Stimulated activated CD8-positive, alpha-beta memory T cell treated with anti-CD3 and anti-CD28 coated beads, Interleukin-15, amount 100 ng/mL, for 1 hour (primary cell): ENCODE results near the gene PACRG.

ENCODE experiments used
- DNase-seq: peaks from one replicate; pipeline ENCODE4 v3.0.0-alpha.2; 2020; ENCODE audit warnings: low read depth

PACRG gene

DNA sequence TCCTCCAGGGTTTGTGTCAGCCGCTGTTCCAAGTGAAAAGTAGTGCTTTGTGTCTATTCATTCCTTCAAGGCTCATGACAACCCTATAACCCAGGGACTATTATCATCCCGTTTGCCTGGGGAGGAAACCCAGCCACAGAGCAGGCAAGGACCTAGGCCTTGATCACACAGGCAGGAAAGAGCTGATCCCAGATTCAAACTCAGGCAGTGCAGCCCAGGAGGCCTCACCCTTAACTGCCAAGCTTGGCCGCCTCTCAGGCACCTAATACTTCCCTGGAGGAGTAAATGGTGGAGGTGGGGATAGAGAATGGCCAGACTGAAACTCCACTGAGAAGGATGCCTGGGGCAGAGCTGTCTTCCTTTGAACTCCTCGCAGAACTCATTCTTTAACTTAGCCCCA, 471.6 kb downstream of the PACRG start:
- DNase-seq, result no peak

DNA sequence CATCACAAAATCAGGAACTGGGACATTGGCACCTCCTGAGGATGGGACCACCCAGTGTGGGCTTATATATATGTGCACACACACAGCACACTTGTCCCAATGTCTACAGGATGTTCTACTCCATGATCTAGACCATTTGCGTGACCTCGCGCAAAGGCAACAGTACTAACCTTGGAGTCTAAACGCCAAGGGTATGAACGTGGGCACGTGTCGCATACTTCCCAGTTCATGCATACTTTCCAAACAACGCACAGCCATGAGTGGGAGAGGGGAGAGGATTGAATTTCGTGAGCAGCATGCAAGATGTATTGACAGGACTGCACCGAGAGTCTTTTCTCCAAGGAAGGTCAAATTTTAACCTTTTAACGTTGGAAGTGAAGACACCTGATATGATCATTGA, 472.5 kb downstream of the PACRG start:
- DNase-seq, result no peak

DNA sequence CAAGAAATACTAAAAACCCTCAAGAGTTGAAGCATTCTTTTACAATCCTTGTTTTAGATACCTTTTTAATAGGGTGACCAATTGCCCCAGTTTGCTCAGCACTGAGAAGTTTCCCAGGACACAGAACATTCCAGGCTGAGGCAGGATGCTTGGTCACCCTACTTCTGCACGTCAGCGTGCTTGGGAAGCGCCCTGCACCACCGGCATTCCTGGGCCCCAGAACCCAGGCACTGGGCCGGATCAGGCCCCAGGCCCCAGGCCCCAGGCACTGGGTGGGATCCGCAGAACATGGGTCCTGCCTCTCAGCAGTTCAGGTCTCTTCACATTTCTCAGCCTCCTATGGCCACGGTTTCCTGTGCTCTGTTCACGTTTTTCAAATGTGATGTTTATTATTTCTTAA, 472.9 kb downstream of the PACRG start:
- DNase-seq, result no peak

DNA sequence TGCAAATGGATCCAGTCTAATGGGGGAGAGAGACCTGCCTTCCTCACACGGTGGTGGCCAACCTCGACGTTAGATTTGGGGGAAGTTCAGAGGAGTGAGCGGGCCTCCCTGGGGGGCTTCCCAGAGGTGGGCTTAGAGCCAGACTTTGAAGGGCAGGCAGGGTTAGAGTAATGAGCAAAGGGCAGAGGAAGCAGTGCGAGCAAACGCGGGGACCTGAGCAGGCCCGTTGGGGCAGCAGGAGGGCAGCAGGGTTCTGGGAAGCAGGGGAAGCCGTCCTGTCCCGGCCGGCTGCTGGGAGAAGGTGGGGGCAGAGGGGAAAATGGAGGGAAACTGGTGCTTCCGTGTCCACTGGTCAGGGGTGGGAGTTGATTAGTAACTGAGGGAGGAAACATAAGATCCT, 474.1 kb downstream of the PACRG start:
- no peak for DNase-seq

- DNase-seq, result no peak
Measured at GRCh38 chr6:163206196-163206595, 478.4 kb downstream of the PACRG start.

- DNase-seq, result no peak
Measured at GRCh38 chr6:163207431-163208383, 479.9 kb downstream of the PACRG start.

- no peak for DNase-seq
Measured at GRCh38 chr6:163209005-163209404, 481.2 kb downstream of the PACRG start.

DNA sequence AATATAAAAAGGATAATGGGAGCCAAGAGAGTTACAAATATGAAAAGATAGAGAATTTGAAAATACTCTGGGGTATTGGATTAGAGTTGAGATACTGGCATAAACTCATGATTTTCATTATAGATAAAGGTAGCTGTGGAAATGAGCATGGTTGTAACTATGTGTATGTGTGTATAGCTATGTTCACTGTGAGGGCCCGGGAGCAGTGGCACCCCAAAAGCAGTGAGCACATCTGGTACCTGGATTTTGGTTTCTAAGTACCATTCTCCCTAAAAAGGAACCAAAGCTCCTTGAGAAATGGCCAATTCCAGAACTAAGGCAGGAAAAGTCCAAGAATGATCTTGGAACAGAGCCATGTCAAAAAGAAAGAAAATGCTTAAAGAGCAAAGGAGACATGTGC, 484.3 kb downstream of the PACRG start:
- no peak for DNase-seq

DNA sequence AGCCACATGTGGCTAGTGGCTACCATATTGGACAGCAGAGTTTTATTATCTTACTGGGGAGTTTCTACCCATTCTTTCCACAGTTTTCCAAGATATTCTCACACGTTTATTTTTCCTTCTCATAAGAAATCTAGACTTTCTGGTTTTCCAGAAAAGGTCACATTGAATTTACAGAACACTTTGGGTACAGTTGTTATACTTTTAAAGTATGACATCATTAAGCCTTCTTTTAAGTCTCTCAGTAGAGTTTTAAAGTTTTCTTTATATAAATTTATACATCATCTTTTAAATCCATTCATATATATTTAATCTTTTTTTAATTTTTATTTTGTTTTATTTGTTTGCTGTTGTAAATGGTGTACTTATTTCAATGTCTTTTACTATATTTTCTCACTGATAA, 486.5 kb downstream of the PACRG start:
- DNase-seq, result no peak

- DNase-seq, result no peak
Measured at GRCh38 chr6:163218361-163218894, 490.7 kb downstream of the PACRG start.

DNA sequence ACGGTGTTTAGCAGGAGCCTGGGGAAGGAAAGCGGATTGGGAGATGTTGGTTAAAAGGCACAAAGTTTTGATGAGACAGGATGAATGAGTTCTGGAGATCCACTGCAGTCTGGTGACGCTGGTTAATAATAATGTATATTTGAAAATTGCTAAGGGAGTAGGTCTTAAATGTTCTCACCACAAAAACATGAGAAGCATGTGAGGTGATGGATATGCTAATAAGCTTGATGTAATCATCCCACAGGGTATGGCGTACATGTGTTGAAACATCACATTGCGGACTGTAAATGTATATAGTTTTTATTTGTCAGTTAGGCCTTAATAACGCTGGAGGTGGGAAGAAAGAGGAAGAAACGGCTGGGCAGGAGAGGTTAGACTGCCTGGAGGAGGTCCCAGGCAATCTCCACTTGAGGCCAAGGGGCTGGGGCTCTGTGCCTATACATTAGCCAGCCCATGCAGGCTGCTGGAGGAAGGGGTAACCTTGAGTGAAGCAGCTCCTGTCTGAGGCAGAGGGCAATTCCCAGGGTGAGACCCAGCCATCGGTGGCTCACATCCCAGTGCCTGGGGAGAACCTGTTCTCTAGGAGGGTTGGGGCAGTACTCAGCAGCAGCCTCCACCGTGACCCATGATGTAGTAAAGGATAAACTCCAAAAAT, 498.5 kb downstream of the PACRG start:
- no peak for DNase-seq

- DNase-seq, result no peak
Measured at GRCh38 chr6:163226836-163227485, 499.2 kb downstream of the PACRG start.

DNA sequence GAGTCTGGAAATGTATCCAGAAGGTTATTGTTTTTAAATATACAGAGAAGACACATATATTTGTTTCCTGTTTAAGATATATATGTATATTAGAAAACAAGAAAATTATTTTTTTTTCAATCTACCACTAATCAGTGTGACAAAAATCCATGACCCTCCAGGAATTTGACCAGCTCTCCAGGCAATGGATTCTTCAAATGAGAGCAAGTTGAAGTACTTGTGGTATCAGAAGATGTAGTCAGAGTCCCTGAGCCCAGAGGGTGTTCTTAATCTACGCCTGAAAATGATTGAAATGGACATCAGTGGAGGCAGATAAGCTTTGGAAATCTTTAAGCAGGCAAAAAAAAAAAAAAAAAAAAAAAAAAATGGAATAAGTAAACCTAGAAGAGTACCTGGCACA, 500.3 kb downstream of the PACRG start:
- DNase-seq, result no peak

DNA sequence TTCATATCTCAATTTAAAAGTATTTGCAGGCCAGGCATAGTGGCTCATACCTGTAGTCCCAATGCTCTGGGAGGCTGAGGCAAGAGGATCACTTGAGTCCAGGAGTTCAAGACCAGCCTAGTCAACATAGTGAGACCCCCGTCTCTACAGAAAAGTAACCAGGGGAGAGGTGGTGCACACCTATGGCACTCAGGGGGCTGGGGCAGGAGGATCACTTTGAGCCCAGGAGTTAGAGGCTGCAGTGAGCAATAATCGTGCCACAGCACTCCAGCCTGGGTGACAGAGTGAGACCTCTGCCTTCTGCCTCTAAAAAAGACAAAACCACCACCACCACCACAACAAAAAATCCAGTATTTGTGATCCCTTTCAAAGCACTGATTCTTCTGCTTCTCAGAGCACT, 501.3 kb downstream of the PACRG start:
- DNase-seq, result no peak

- DNase-seq, result no peak
Measured at GRCh38 chr6:163230901-163231300, 503.1 kb downstream of the PACRG start.

GRCh38 chr6:163231356-163232014, 503.7 kb downstream of the PACRG start:
- no peak for DNase-seq

DNA sequence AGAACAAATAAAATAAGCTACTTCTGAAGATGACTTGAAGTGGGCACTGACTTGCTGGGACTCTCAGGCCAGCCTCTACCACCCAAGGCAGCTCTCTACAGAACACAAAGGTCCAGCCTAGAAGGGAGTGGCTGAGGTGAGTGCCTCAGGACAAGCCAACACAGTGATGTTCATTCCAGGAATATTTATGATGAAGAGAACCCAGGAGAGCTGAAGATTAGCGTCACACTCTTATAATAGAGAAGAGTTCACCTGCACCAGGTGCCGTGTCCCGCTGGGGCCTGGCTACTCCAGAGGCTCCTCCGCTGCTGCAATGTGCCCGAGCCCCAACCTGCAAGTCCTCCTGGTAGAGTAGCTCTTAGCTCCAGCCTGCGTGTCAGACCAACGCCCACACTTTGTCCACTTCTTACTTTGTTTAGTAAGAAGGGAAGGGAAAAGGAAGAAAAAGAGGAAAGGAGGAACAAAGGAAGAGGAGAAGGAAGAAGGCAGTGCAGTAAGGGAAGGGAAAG, 504.3 kb downstream of the PACRG start:
- no peak for DNase-seq

DNA sequence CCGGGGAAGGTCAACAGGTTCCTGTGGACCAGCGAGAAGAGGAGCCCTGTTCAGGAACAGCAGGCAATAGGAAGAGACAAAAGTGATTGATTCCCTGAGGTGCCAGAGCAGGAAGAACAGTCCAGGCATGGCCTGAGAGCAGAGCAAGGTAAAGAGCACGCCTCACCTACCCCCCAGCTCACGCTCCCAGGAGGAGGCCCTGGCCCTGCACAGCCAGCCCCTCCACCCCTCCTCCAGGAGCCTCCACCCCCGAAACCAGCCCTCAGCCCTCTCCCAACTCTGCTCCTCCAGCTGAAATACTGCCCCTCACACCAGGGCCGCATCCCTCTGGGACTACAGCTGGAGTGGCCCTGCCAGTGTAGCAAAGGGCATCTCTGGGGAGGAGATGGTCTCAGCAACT, 504.9 kb downstream of the PACRG start:
- DNase-seq, result no peak

- no peak for DNase-seq
Measured at GRCh38 chr6:163237110-163237509, 509.3 kb downstream of the PACRG start.

GRCh38 chr6:163239572-163240340, 512.0 kb downstream of the PACRG start:
- no peak for DNase-seq

GRCh38 chr6:163240556-163240955, 512.8 kb downstream of the PACRG start:
- DNase-seq, result no peak
